HepG2 (cell line): ENCODE measurements around the gene ERC1. TPM values are rescaled to one million over a fixed set of nuclear protein-coding genes. Genes with fewer than 3 reads are reported as not detected.

Experiments used
- ATF2 ChIP-seq: sonication (generic); formaldehyde crosslinking; IDR thresholded peaks from 2 replicates; pipeline ENCODE4 v1.4.0; 2020; ENCODE audit warnings: missing genetic modification reagents
- CCAR2 ChIP-seq: fragments of 200-400 bp; formaldehyde crosslinking; optimal IDR thresholded peaks from 2 replicates; pipeline ENCODE3; 2018; ENCODE audit warnings: low read depth, mild to moderate bottlenecking, low read length, moderate library complexity
- EP300 ChIP-seq, 3 experiments: sonication (generic) in 1 of 3; formaldehyde crosslinking in 1 of 3; IDR thresholded peaks; 2 replicates each; pipeline versions ENCODE4 v1.5.1 to v1.6.1; 2011 to 2020; ENCODE audit warnings: low read depth in 2 of 3, low read length in 2 of 3, borderline replicate concordance in 1 of 3, improper control_type of control experiment in 1 of 3, mild to moderate bottlenecking in 1 of 3, missing genetic modification reagents in 1 of 3, moderate library complexity in 1 of 3
- FOSL1 ChIP-seq: sonication (generic); formaldehyde crosslinking; IDR thresholded peaks from 2 replicates; pipeline ENCODE4 v1.9.0; 2021; ENCODE audit warnings: missing genetic modification reagents, borderline replicate concordance
- FOXJ3 ChIP-seq: sonication (generic); formaldehyde crosslinking; IDR thresholded peaks from 2 replicates; pipeline ENCODE4 v1.4.0; 2020; ENCODE audit warnings: missing genetic modification reagents, mild to moderate bottlenecking, borderline replicate concordance
- FOXP1 ChIP-seq, 2 experiments: fragments of 450-650 bp in 1 of 2; IDR thresholded peaks; 2 replicates each; pipeline ENCODE4 v1.6.1; 2017 to 2018; ENCODE audit warnings: antibody characterized with exemption in 1 of 2
- GZF1 ChIP-seq: sonication (generic); formaldehyde crosslinking; IDR thresholded peaks from 2 replicates; pipeline ENCODE4 v1.5.1; 2020; ENCODE audit warnings: mild to moderate bottlenecking, missing genetic modification reagents
- HNF1B ChIP-seq: sonication (generic); formaldehyde crosslinking; IDR thresholded peaks from 2 replicates; pipeline ENCODE4 v1.5.1; 2020; ENCODE audit warnings: mild to moderate bottlenecking, moderate library complexity, missing genetic modification reagents
- KDM2A ChIP-seq: sonication (generic); formaldehyde crosslinking; IDR thresholded peaks from 2 replicates; pipeline ENCODE4 v1.4.0; 2020; ENCODE audit warnings: low read depth, missing genetic modification reagents, borderline replicate concordance
- PHF8 ChIP-seq: sonication (generic); formaldehyde crosslinking; IDR thresholded peaks from 2 replicates; pipeline ENCODE4 v1.5.0; 2020; ENCODE audit warnings: missing genetic modification reagents
- POLR2G ChIP-seq: fragments of 200-400 bp; formaldehyde crosslinking; IDR thresholded peaks from 2 replicates; pipeline ENCODE4 v1.6.1; 2018; ENCODE audit warnings: mild to moderate bottlenecking, low read depth, low read length, moderate library complexity
- PRDM10 ChIP-seq: sonication (generic); formaldehyde crosslinking; IDR thresholded peaks from 2 replicates; pipeline ENCODE4 v1.4.0; 2020; ENCODE audit warnings: low read depth, missing genetic modification reagents
- RBM22 ChIP-seq: fragments of 200-400 bp; formaldehyde crosslinking; optimal IDR thresholded peaks from 2 replicates; pipeline ENCODE3; 2017; ENCODE audit warnings: mild to moderate bottlenecking, low read length, moderate library complexity
- SUZ12 ChIP-seq: fragments of 150-350 bp; IDR thresholded peaks from 2 replicates; pipeline ENCODE4 v1.6.1; 2014; ENCODE audit warnings: low read depth, low read length
- ZFP36L1 ChIP-seq: sonication (generic); formaldehyde crosslinking; IDR thresholded peaks from 2 replicates; pipeline ENCODE4 v1.8.0; 2022; ENCODE audit warnings: mild to moderate bottlenecking, missing genetic modification reagents, moderate library complexity
- ZNF143 ChIP-seq: sonication (generic); formaldehyde crosslinking; IDR thresholded peaks from 2 replicates; pipeline ENCODE4 v1.4.0; 2020; ENCODE audit warnings: missing genetic modification reagents
- ZNF597 ChIP-seq: sonication (generic); formaldehyde crosslinking; IDR thresholded peaks from 2 replicates; pipeline ENCODE4 v1.5.0; 2020; ENCODE audit warnings: missing genetic modification reagents
- ZNF614 ChIP-seq: IDR thresholded peaks from 2 replicates; pipeline ENCODE4 v1.6.1; 2018; ENCODE audit warnings: missing biosample characterization, missing genetic modification reagents, inconsistent platforms, borderline replicate concordance
- ZNF703 ChIP-seq: sonication (generic); formaldehyde crosslinking; IDR thresholded peaks from 2 replicates; pipeline ENCODE4 v1.5.1; 2020; ENCODE audit warnings: missing genetic modification reagents, mild to moderate bottlenecking, moderate library complexity, borderline replicate concordance
- ZNF775 ChIP-seq: sonication (generic); formaldehyde crosslinking; IDR thresholded peaks from 2 replicates; pipeline ENCODE4 v1.4.0; 2020; ENCODE audit warnings: missing genetic modification reagents, mild to moderate bottlenecking, moderate library complexity, borderline replicate concordance
- ZNF841 ChIP-seq: sonication (generic); formaldehyde crosslinking; IDR thresholded peaks from 2 replicates; pipeline ENCODE4 v1.8.1; 2023; ENCODE audit warnings: missing genetic modification reagents, borderline replicate concordance
- polyA plus RNA-seq, 8 experiments: library from polyadenylated mRNA; depleted of rRNA in 3 of 8; stranded (reverse) in 7 of 8; unstranded in 1 of 8; fragments of >200 nt; fragmentation: Illumina TruSeq in 4 of 8; extraction: Trizol in 4 of 8; gene quantifications; 2 replicates each; pipeline versions ENCODE4 v1.2.1 to v1.2.3, GENCODE V29; 2011 to 2016; ENCODE audit warnings: low read depth in 4 of 8, missing spikeins in 1 of 8, mixed read lengths in 1 of 8; ENCODE audit not compliant: insufficient read depth in 1 of 8
- total RNA-seq, 5 experiments: library from RNA; depleted of rRNA; stranded (reverse); fragments of >200 nt; fragmentation: Illumina TruSeq; extraction: Trizol; gene quantifications; 2 replicates each; pipeline ENCODE4 v1.2.3, GENCODE V29; 2016; ENCODE audit warnings: low read depth in 1 of 5

ERC1 gene
- total and polyA plus RNA-seq, 2 of the 13 experiments (the other 11 are each of a cell fraction or from before 2014, with no cell fraction given) = 6.1 to 12.4 TPM

GRCh38 chr12:949453-950191 is 41.4 kb upstream of the ERC1 start, which contains the start of gene RAD52 (continued):
- peak in 1 of 2 experiments; percentile 45; a peak in 2 of 4 replicates for TF ChIP-seq EP300 (IDR thresholded peaks at IDR 0.05; ENCODE audit: low read depth in 2 of 2, low read length in 2 of 2)
- TF ChIP-seq EP300 (CRISPR knock-in tag; IDR thresholded peaks at IDR 0.05; ENCODE audit: borderline replicate concordance) = no peak
- no peak for TF ChIP-seq ZNF597
- TF ChIP-seq FOXJ3 = no peak
- peak; percentile 83 for TF ChIP-seq HNF1B (CRISPR knock-in tag)
- peak; percentile 94 for TF ChIP-seq POLR2G
- peak; percentile 26 for TF ChIP-seq RBM22
- TF ChIP-seq ZNF841 (CRISPR knock-in tag) = no peak
- TF ChIP-seq ZNF775 (CRISPR knock-in tag) = no peak
- peak; percentile 95 for TF ChIP-seq PHF8 (CRISPR knock-in tag)
- no peak for TF ChIP-seq FOXP1 (IDR thresholded peaks at IDR 0.05)
- no peak for TF ChIP-seq FOXP1 (CRISPR knock-in tag; IDR thresholded peaks at IDR 0.05)
- peak; percentile 68 for TF ChIP-seq ZNF614 (CRISPR knock-in tag)
- TF ChIP-seq GZF1 (CRISPR knock-in tag) = peak; percentile 50; the same call in 1 of the 2 replicates
- peak; percentile 94 for TF ChIP-seq ZNF143 (CRISPR knock-in tag)
- TF ChIP-seq ZNF703 = no peak
- TF ChIP-seq CCAR2 = no peak
- peak; percentile 82; the same call in 1 of the 2 replicates for TF ChIP-seq PRDM10 (CRISPR knock-in tag)
- TF ChIP-seq ATF2 (CRISPR knock-in tag) = peak; percentile 51
- TF ChIP-seq FOSL1 = no peak
- TF ChIP-seq SUZ12 = no peak
- peak; percentile 91 for TF ChIP-seq KDM2A (CRISPR knock-in tag)
- TF ChIP-seq ZFP36L1 (CRISPR knock-in tag) = peak; percentile 68; the same call in 1 of the 2 replicates
